Kidney epithelial cell (primary cell): ENCODE data around the gene JMJD1C. TPM values are rescaled to one million over a fixed set of nuclear protein-coding genes. Genes with fewer than 3 reads are reported as not detected.
"Not testable (repeated sequence)": the region's sequence is repeated elsewhere in the genome, so short reads cannot be mapped to it uniquely, and the experiment has no call there.

ENCODE experiments used
- DNase-seq: peaks from one replicate; pipeline ENCODE4 v3.0.0-alpha.2; 2010; ENCODE audit warnings: low read depth
- H3K27me3 ChIP-seq: 2 replicates; pipeline ENCODE4 v1.6.0; 2011; ENCODE audit warnings: low read length; ENCODE audit not compliant: control insufficient read depth, insufficient read depth
- H3K36me3 ChIP-seq: 2 replicates; pipeline ENCODE4 v1.5.1; 2011; ENCODE audit warnings: low read length; ENCODE audit not compliant: control insufficient read depth, insufficient read depth
- H3K4me3 ChIP-seq: 2 replicates; pipeline ENCODE4 v1.5.1; 2011; ENCODE audit warnings: low read depth, mild to moderate bottlenecking, control low read depth, low read length
- CTCF ChIP-seq: IDR thresholded peaks from 2 replicates; pipeline ENCODE4 v1.5.1; 2011; ENCODE audit warnings: mild to moderate bottlenecking, moderate library complexity, low read length, control low read depth, inconsistent platforms; ENCODE audit not compliant: insufficient read depth, poor library complexity, severe bottlenecking
- total RNA-seq: library from RNA; depleted of rRNA; stranded (reverse); fragments of >200 nt; gene quantifications from 2 replicates; pipeline ENCODE4 v1.2.3, GENCODE V29; 2015

The JMJD1C gene
- total RNA-seq, 1 donor from 2014 or later: 90.3 TPM

- no peaks in the 10 kb centered on the region for H3K27me3 ChIP-seq
- H3K36me3 ChIP-seq: no peaks in the 10 kb centered on the region
- TF ChIP-seq CTCF: no peak
- H3K4me3 ChIP-seq: no peak overlapping the region
- DNase-seq: no peak
Measured at GRCh38 chr10:63238501-63238900, 227.3 kb downstream of the JMJD1C start.

DNA sequence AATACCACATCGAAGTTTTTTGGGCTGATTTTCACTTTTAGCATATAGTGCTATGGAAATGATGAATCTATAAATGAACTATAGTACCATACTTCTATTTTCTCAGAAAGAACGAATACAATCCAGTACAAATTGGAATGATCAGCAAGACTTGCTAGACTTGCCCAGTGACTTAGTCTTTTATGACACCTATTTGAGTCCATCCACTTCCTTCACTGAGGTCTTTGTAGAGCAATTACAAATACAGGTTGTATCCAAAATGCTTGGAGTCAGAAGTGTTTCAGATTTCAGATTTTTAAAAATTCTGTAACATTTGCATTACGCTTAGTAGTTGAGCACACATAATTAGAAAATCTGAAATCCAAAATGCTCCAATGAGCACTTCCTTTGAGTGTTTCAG is 228.4 kb downstream of the JMJD1C start:
- Histone ChIP-seq H3K4me3 (no peak overlapping the region), H3K27me3 (no peaks in the 10 kb centered on the region), H3K36me3 (no peaks in the 10 kb centered on the region)
- TF ChIP-seq CTCF: no peak
- DNase-seq: no peak

- H3K4me3 ChIP-seq: no peak overlapping the region
- TF ChIP-seq CTCF: no peak
- peak; percentile 90 for DNase-seq
- no peaks in the 10 kb centered on the region for H3K36me3 ChIP-seq
- H3K27me3 ChIP-seq: no peaks in the 10 kb centered on the region
Measured at GRCh38 chr10:63236113-63236935, 229.5 kb downstream of the JMJD1C start.

GRCh38 chr10:63235136-63235535 is 230.6 kb downstream of the JMJD1C start:
- H3K36me3 ChIP-seq, H3K4me3 ChIP-seq, H3K27me3 ChIP-seq, DNase-seq: not testable (repeated sequence)

GRCh38 chr10:63229161-63229560 is 236.6 kb downstream of the JMJD1C start:
- Histone ChIP-seq H3K4me3 (no peak overlapping the region), H3K27me3 (no peaks in the 10 kb centered on the region), H3K36me3 (no peaks in the 10 kb centered on the region)
- no peak for TF ChIP-seq CTCF
- DNase-seq: no peak

DNA sequence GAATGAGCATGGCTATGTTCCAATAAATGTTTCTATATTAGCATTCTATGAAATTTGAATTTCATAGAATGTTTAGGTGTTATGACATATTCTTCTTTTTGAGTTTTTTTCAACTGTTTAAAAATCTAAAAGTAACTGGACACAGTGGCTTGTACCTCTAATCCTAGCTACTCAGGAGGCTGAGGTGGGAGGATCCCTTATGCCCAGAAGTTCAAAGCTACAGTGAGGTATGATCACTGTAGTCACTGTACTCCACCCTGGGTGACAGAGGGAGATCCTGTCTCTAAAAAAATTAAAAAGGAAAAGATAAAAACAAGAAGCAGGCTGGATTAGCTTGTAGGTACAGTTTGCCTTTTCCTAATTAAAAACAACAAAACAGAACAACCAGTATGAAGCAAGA is 237.5 kb downstream of the JMJD1C start:
- H3K27me3 ChIP-seq: no peaks in the 10 kb centered on the region
- no peak overlapping the region for H3K4me3 ChIP-seq
- TF ChIP-seq CTCF: no peak
- no peaks in the 10 kb centered on the region for H3K36me3 ChIP-seq
- no peak for DNase-seq
